Chondrocyte (in vitro differentiated cells): Measurements from ENCODE around the gene SWI5. TPM values are rescaled to one million over a fixed set of nuclear protein-coding genes. Genes with fewer than 3 reads are reported as not detected.
"Not testable (repeated sequence)": the region's sequence is repeated elsewhere in the genome, so short reads cannot be mapped to it uniquely, and the experiment has no call there.

Experiments used
- DNase-seq: peaks from one replicate; pipeline ENCODE4 v3.0.0; 2021; ENCODE audit warnings: mixed read lengths, low spot score
- H3K27ac Mint-ChIP-seq: one replicate; pipeline ENCODE4 v1.8.0; 2021; ENCODE audit warnings: mild to moderate bottlenecking, moderate library complexity, mixed read lengths; ENCODE audit not compliant: unreplicated experiment
- H3K27me3 Mint-ChIP-seq: 2 replicates; pipeline ENCODE4 v1.8.0; 2021; ENCODE audit warnings: low read depth, mixed read lengths
- H3K36me3 Mint-ChIP-seq: 2 replicates; pipeline ENCODE4 v1.8.0; 2021; ENCODE audit warnings: low read depth, mixed read lengths
- H3K4me1 Mint-ChIP-seq: 2 replicates; pipeline ENCODE4 v1.8.0; 2021; ENCODE audit warnings: low read depth, mild to moderate bottlenecking, mixed read lengths
- H3K4me3 Mint-ChIP-seq: one replicate; pipeline ENCODE4 v1.8.0; 2021; ENCODE audit warnings: mild to moderate bottlenecking, moderate library complexity, mixed read lengths; ENCODE audit not compliant: unreplicated experiment
- H3K9me3 Mint-ChIP-seq: 2 replicates; pipeline ENCODE4 v1.8.0; 2021; ENCODE audit warnings: low read depth, mixed read lengths
- CTCF ChIP-seq: fragments of 200-600 bp; sonication (generic); IDR thresholded peaks from 2 replicates; pipeline ENCODE4 v1.5.0; 2021; ENCODE audit warnings: antibody characterized with exemption, mild to moderate bottlenecking, moderate library complexity
- total RNA-seq: library from RNA; stranded (reverse); gene quantifications from 3 replicates; pipeline ENCODE4 v1.2.1, GENCODE V29; 2021

The SWI5 gene
- total RNA-seq, 1 donor from 2014 or later = 29.4 TPM

GRCh38 chr9:128275198-128276007 lies 673 bp upstream of the SWI5 start, which contains the start of gene GOLGA2:
GOLGA2 (minus strand) TSS chr9:128276007; CDS start chr9:128275976, 31 bp downstream.
- no peak for DNase-seq
- no peaks in the 10 kb centered on the region for H3K9me3 Mint-ChIP-seq
- no peaks in the 10 kb centered on the region for H3K27me3 Mint-ChIP-seq
- peak within 1 kb of the TSS; percentile 100 for H3K4me3 Mint-ChIP-seq
- peak within 1 kb of the TSS; percentile 96 for H3K27ac Mint-ChIP-seq
- no peak for TF ChIP-seq CTCF
- peaks cover 44% of the 10 kb centered on the region for H3K4me1 Mint-ChIP-seq
- H3K36me3 Mint-ChIP-seq = peaks cover 15% of the 10 kb centered on the region

DNA sequence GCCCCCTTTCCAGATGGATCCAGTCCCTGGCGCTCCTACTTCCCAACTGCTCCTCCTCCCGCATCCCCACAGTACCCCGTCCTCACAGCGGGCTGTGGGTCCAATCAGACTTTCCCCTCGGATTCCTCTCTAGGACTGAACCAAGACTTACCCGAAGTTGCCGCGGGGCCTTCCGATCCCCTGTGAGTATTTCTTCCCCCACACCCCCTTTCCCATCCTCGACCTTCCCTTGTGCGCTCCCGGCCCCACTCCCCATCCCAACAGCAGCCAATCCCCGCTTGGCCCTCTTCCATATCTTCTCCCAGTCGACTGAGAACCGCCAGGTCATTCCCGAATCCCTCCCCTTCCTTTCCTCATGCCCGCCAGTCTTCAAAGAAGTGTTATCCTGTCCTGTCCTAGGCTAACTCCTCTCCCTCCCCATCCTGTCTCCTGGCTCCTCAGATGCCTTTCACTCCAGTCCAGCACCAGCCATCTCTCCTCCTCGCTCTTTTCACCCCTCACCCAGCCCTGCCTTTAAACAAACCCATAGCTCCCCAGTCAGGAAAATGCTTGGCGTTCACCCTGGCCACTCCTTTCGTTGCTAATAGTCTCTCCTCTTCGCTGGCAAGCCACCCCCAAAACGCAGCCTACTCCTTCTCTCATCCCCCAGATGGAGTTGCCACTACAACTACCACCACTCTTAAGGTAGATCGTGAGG lies 646 bp downstream of the SWI5 start:
- DNase-seq = no peak
- H3K27ac Mint-ChIP-seq = peak overlapping the region; percentile 96
- H3K36me3 Mint-ChIP-seq = peaks cover 9% of the 10 kb centered on the region
- TF ChIP-seq CTCF = no peak
- peak overlapping the region; percentile 100 for H3K4me3 Mint-ChIP-seq
- H3K27me3 Mint-ChIP-seq = no peaks in the 10 kb centered on the region
- peaks cover 42% of the 10 kb centered on the region for H3K4me1 Mint-ChIP-seq
- H3K9me3 Mint-ChIP-seq = no peaks in the 10 kb centered on the region

GRCh38 chr9:128279088-128280073 lies 3.3 kb downstream of the SWI5 start:
- not testable (repeated sequence) for H3K4me3 Mint-ChIP-seq, H3K36me3 Mint-ChIP-seq, DNase-seq, H3K9me3 Mint-ChIP-seq, H3K27me3 Mint-ChIP-seq
- Mint-ChIP-seq H3K4me1 (peaks cover 25% of the 10 kb centered on the region), H3K27ac (peak overlapping the region; percentile 47)

DNA sequence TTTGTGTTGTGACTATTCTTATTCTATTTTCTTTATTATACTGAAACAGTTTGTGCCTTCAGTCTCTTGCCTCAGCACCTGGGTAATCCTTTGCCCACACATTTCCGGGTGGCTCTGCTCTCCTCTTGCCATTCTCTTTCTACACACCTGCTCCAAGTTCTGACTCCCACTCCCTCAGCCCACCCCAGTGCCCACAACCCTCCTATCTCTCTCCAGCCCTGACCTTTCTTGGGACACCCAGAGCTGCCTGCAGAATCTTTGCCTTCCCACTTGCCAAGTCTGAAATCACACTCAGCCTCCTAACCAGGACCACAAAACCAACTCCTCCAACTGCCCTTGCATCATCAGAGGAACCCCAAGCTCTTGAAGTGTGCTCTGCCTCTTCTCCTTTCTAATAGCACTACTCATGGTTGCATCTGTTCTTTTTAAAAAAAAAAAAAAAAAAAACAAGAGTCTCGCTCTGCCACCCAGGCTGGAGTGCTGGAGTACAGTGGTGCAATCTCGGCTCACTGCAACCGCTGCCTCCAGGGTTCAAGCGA lies 4.1 kb downstream of the SWI5 start:
- no peaks in the 10 kb centered on the region for H3K27me3 Mint-ChIP-seq
- H3K4me1 Mint-ChIP-seq = peaks cover 18% of the 10 kb centered on the region
- no peak for DNase-seq
- no peaks in the 10 kb centered on the region for H3K9me3 Mint-ChIP-seq
- H3K27ac Mint-ChIP-seq = no peak overlapping the region
- no peak overlapping the region for H3K4me3 Mint-ChIP-seq
- no peak for TF ChIP-seq CTCF
- H3K36me3 Mint-ChIP-seq = peaks cover 1% of the 10 kb centered on the region

DNA sequence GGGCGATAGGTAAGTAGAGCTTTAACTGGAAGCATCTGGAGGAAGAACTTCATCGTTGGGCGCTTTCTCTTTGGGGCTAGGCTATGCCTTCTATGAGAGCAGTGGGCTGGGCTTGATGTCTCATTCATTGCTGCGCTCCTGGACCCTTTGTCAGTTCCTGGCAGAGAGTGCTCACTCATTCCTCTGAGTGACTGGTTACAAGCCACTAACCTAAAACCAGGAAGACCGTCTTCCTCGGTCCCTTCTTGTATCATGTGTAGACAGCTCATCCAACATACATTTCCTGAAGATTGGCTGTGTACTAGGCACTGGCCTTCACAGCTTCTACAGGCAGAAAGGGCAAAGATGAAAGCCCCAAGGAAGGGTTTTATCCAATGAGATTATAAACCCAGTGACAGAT lies 6.4 kb downstream of the SWI5 start:
- TF ChIP-seq CTCF = no peak

More for the DNA sequence above, 6.4 kb downstream of the SWI5 start:
- Mint-ChIP-seq H3K27ac (no peak overlapping the region), H3K4me3 (no peak overlapping the region), H3K27me3 (no peaks in the 10 kb centered on the region), H3K4me1 (peaks cover 11% of the 10 kb centered on the region), H3K9me3 (no peaks in the 10 kb centered on the region), H3K36me3 (peaks cover 3% of the 10 kb centered on the region)
- DNase-seq = no peak
